Stimulated activated CD8-positive, alpha-beta memory T cell treated with anti-CD3 and anti-CD28 coated beads, Interleukin-7, amount 100 ng/mL, for 1 hour (primary cell): ENCODE results near the gene PPT1.
"Not testable (repeated sequence)": the region's sequence is repeated elsewhere in the genome, so short reads cannot be mapped to it uniquely, and the experiment has no call there.

Experiments
- DNase-seq, 2 donors: peaks; one replicate each; pipeline ENCODE4 v3.0.0-alpha.2; 2020; ENCODE audit warnings: low read depth in 2 of 2

Gene PPT1

GRCh38 chr1:40092706-40093639 is 4.1 kb downstream of the PPT1 start:
- DNase-seq, result no peak

- no peak for DNase-seq
Observed at GRCh38 chr1:40092241-40092640, 4.8 kb downstream of the PPT1 start.

- DNase-seq, result no peak
Observed at GRCh38 chr1:40090652-40091355, 6.2 kb downstream of the PPT1 start.

GRCh38 chr1:40084750-40085149 is 12.3 kb downstream of the PPT1 start:
- not testable (repeated sequence) for DNase-seq

GRCh38 chr1:40081871-40082270 is 15.2 kb downstream of the PPT1 start:
- DNase-seq, result no peak

GRCh38 chr1:40079774-40080400 is 17.2 kb downstream of the PPT1 start:
- no peak for DNase-seq

- peak in 1 of 2 donors; percentile 15 for DNase-seq
Observed at GRCh38 chr1:40078512-40079333, 18.3 kb downstream of the PPT1 start.

- DNase-seq, result no peak
Observed at GRCh38 chr1:40076895-40077312, 20.1 kb downstream of the PPT1 start.

- DNase-seq, result no peak
Observed at GRCh38 chr1:40075266-40075665, 21.8 kb downstream of the PPT1 start.

GRCh38 chr1:40073062-40073461 is 24.0 kb downstream of the PPT1 start:
- no peak for DNase-seq

GRCh38 chr1:40072142-40072541 is 24.9 kb downstream of the PPT1 start:
- no peak for DNase-seq

GRCh38 chr1:40067851-40068250 is 29.2 kb downstream of the PPT1 start:
- no peak for DNase-seq

- DNase-seq, result no peak
Observed at GRCh38 chr1:40067023-40067422, 30.0 kb downstream of the PPT1 start.

GRCh38 chr1:40064797-40065499 is 32.1 kb downstream of the PPT1 start:
- DNase-seq, result no peak

- no peak for DNase-seq
Observed at GRCh38 chr1:40059960-40060750, 36.9 kb downstream of the PPT1 start.

- no peak for DNase-seq
Observed at GRCh38 chr1:40059338-40059959, 37.6 kb downstream of the PPT1 start.

- no peak for DNase-seq
Observed at GRCh38 chr1:40058453-40059337, 38.4 kb downstream of the PPT1 start.

GRCh38 chr1:40058097-40058452 is 39.0 kb downstream of the PPT1 start:
- no peak for DNase-seq
